Neuronal stem cell (in vitro differentiated cells): ENCODE measurements around the gene TAS2R60.
A peak's percentile ranks its signal among the peaks of the same experiment; 100 is the strongest.

Experiments
- DNase-seq: peaks from one replicate; pipeline ENCODE4 v3.0.0-alpha.2; 2013; ENCODE audit warnings: low spot score
- H2AFZ ChIP-seq: one replicate; pipeline ENCODE4 v1.6.1; 2013; ENCODE audit warnings: mild to moderate bottlenecking, low read length, inconsistent platforms
- H2AK5ac ChIP-seq: 2 replicates; pipeline ENCODE4 v1.6.1; 2013; ENCODE audit warnings: low read depth, mild to moderate bottlenecking, inconsistent platforms, low read length, moderate library complexity, mixed read lengths
- H2BK120ac ChIP-seq: 2 replicates; pipeline ENCODE4 v1.6.1; 2013; ENCODE audit warnings: low read depth, mild to moderate bottlenecking, inconsistent platforms, low read length, moderate library complexity, mixed read lengths
- H2BK12ac ChIP-seq: one replicate; pipeline ENCODE4 v1.6.1; 2013; ENCODE audit warnings: low read length, inconsistent platforms
- H2BK15ac ChIP-seq: 2 replicates; pipeline ENCODE4 v1.6.1; 2013; ENCODE audit warnings: mild to moderate bottlenecking, low read length, inconsistent platforms, mixed read lengths
- H2BK5ac ChIP-seq: one replicate; pipeline ENCODE4 v1.6.1; 2013; ENCODE audit warnings: inconsistent platforms, mild to moderate bottlenecking, low read length, moderate library complexity
- H3K14ac ChIP-seq: one replicate; pipeline ENCODE4 v1.6.1; 2013; ENCODE audit warnings: low read length, inconsistent platforms
- H3K18ac ChIP-seq: 2 replicates; pipeline ENCODE4 v1.6.1; 2013; ENCODE audit warnings: low read length, inconsistent platforms
- H3K23ac ChIP-seq: 2 replicates; pipeline ENCODE4 v1.6.1; 2013; ENCODE audit warnings: low read depth, mild to moderate bottlenecking, mixed read lengths, low read length, inconsistent platforms; ENCODE audit not compliant: poor library complexity
- H3K27ac ChIP-seq: replicated peaks from 3 replicates; pipeline ENCODE4 v1.5.1; 2013; ENCODE audit warnings: low read length, inconsistent platforms
- H3K27me3 ChIP-seq, 3 experiments: 2 replicates each; pipeline ENCODE4 v1.6.1; 2013; ENCODE audit warnings: low read length in 3 of 3, mild to moderate bottlenecking in 2 of 3, inconsistent platforms in 1 of 3, low read depth in 1 of 3, mixed read lengths in 1 of 3, moderate library complexity in 1 of 3; ENCODE audit not compliant: control insufficient read depth in 3 of 3, insufficient read depth in 3 of 3
- H3K36me3 ChIP-seq, 2 donors: replicated peaks in 1 of 2; 2 replicates each; pipeline ENCODE4 v1.6.1; 2013; ENCODE audit warnings: low read length in 2 of 2; ENCODE audit not compliant: control insufficient read depth in 2 of 2, insufficient read depth in 2 of 2
- H3K4ac ChIP-seq: 2 replicates; pipeline ENCODE4 v1.6.1; 2013; ENCODE audit warnings: inconsistent platforms, mild to moderate bottlenecking, low read length, moderate library complexity
- H3K4me1 ChIP-seq, 2 donors: 1 replicate in 1 of 2; 2 replicates in 1 of 2; pipeline ENCODE4 v1.6.1; 2013; ENCODE audit warnings: low read length in 2 of 2, low read depth in 1 of 2; ENCODE audit not compliant: control insufficient read depth in 2 of 2, insufficient read depth in 1 of 2
- H3K4me2 ChIP-seq: one replicate; pipeline ENCODE4 v1.6.1; 2013; ENCODE audit warnings: mild to moderate bottlenecking, low read length, inconsistent platforms; ENCODE audit not compliant: insufficient read depth, poor library complexity, severe bottlenecking
- H3K4me3 ChIP-seq, 2 donors: 2 replicates each; pipeline ENCODE4 v1.5.1; 2013; ENCODE audit warnings: low read length in 2 of 2, mild to moderate bottlenecking in 2 of 2, inconsistent platforms in 1 of 2, moderate library complexity in 1 of 2
- H3K79me1 ChIP-seq: one replicate; pipeline ENCODE4 v1.6.1; 2013; ENCODE audit warnings: low read depth, mild to moderate bottlenecking, inconsistent platforms, low read length, moderate library complexity
- H3K9ac ChIP-seq: one replicate; pipeline ENCODE4 v1.6.1; 2013; ENCODE audit warnings: mild to moderate bottlenecking, low read depth, low read length, inconsistent platforms; ENCODE audit not compliant: poor library complexity
- H3K9me3 ChIP-seq, 2 donors: replicated peaks in 1 of 2; 2 replicates each; pipeline versions ENCODE3 to v1.6.1; 2013; ENCODE audit warnings: low read length in 2 of 2, mild to moderate bottlenecking in 2 of 2, inconsistent platforms in 1 of 2, low read depth in 1 of 2, mixed read lengths in 1 of 2, moderate library complexity in 1 of 2; ENCODE audit not compliant: control insufficient read depth in 2 of 2, insufficient read depth in 1 of 2
- H4K8ac ChIP-seq: one replicate; pipeline ENCODE4 v1.6.1; 2013; ENCODE audit warnings: low read depth, mild to moderate bottlenecking, inconsistent platforms, low read length, moderate library complexity
- H4K91ac ChIP-seq: one replicate; pipeline ENCODE4 v1.6.1; 2013; ENCODE audit warnings: low read length, low read depth, mild to moderate bottlenecking, inconsistent platforms; ENCODE audit not compliant: poor library complexity
- WGBS, 2 donors: extraction: QIAGEN DNeasy Blood & Tissue Kit; methylation state at CpG; one replicate each; pipeline ENCODE4 v1.1.7; 2013; ENCODE audit warnings: missing lambda C conversion rate in 2 of 2, mixed read lengths in 1 of 2; ENCODE audit not compliant: insufficient read length in 2 of 2, insufficient replicate concordance in 1 of 2; ENCODE audit errors: extremely low coverage in 2 of 2; 5-methylcytosine and 5-hydroxymethylcytosine counted together

Gene TAS2R60

GRCh38 chr7:143487061-143487460 is 43.8 kb downstream of the TAS2R60 start:
- no peaks in the 10 kb centered on the region for H3K9me3 ChIP-seq
- no peak overlapping the region for H4K91ac ChIP-seq
- no peak overlapping the region for H2BK15ac ChIP-seq
- WGBS, 2 donors, result no CpG with 5 or more reads among the region's 2 CpGs
- no peak for DNase-seq
- no peak overlapping the region for H2AK5ac ChIP-seq
- no peak overlapping the region for H2BK12ac ChIP-seq
- no peak overlapping the region for H4K8ac ChIP-seq
- no peak overlapping the region for H2BK5ac ChIP-seq
- H3K27ac ChIP-seq, result no peak overlapping the region
- no peak overlapping the region for H3K18ac ChIP-seq
- no peak overlapping the region for H3K14ac ChIP-seq
- no peak overlapping the region for H3K9ac ChIP-seq
- no peaks in the 10 kb centered on the region for H3K4me1 ChIP-seq
- H3K27me3 ChIP-seq, result no peaks in the 10 kb centered on the region
- no peak overlapping the region for H2BK120ac ChIP-seq
- H3K4me3 ChIP-seq, result no peak overlapping the region
- no peak overlapping the region for H3K4ac ChIP-seq
- no peak overlapping the region for H3K4me2 ChIP-seq
- H3K79me1 ChIP-seq, result no peaks in the 10 kb centered on the region
- H3K23ac ChIP-seq, result no peak overlapping the region
- no peaks in the 10 kb centered on the region for H3K36me3 ChIP-seq
- no peak overlapping the region for H2AFZ ChIP-seq

DNA sequence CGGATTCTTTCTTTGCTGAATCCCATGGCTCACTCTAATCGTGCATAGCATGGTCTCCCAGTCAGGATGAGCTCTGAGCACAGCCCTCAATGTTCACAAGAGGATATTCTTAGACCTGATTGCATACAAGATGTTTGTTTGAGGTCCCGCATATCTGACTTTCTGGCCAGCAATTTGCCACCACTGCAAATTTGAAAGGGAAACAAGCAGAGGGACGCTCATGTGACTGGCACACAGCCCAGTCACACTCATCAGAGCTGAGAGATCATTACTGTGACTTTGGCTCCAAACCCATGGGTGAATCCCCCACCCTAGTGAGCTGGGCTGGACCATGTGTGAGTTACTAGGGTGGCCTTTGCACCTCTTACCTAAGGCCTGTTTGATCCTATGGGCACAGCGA is 44.3 kb downstream of the TAS2R60 start:
- peak overlapping the region; percentile 48 for H3K23ac ChIP-seq
- no peak for DNase-seq
- H2BK15ac ChIP-seq, result no peak overlapping the region
- H2AFZ ChIP-seq, result no peak overlapping the region
- H2BK120ac ChIP-seq, result no peak overlapping the region
- no peaks in the 10 kb centered on the region for H3K36me3 ChIP-seq
- no peak overlapping the region for H2BK5ac ChIP-seq
- H2AK5ac ChIP-seq, result no peak overlapping the region
- H3K4me1 ChIP-seq, result no peaks in the 10 kb centered on the region
- no peak overlapping the region for H3K4me3 ChIP-seq
- H3K27me3 ChIP-seq, result no peaks in the 10 kb centered on the region
- no peak overlapping the region for H3K27ac ChIP-seq
- no peak overlapping the region for H3K14ac ChIP-seq
- no peak overlapping the region for H3K4ac ChIP-seq
- no peak overlapping the region for H2BK12ac ChIP-seq
- H3K79me1 ChIP-seq, result no peaks in the 10 kb centered on the region
- no peak overlapping the region for H4K91ac ChIP-seq
- H4K8ac ChIP-seq, result no peak overlapping the region
- peak overlapping the region; percentile 61 for H3K18ac ChIP-seq
- no CpG with 5 or more reads among the region's 5 CpGs for WGBS, 2 donors
- H3K9me3 ChIP-seq, result no peaks in the 10 kb centered on the region
- H3K9ac ChIP-seq, result no peak overlapping the region
- H3K4me2 ChIP-seq, result no peak overlapping the region

GRCh38 chr7:143490717-143491306 is 47.6 kb downstream of the TAS2R60 start:
- Histone ChIP-seq H3K9me3 (no peaks in the 10 kb centered on the region), H4K8ac (no peak overlapping the region), H3K14ac (no peak overlapping the region), H3K23ac (no peak overlapping the region), H2BK5ac (no peak overlapping the region), H2BK120ac (no peak overlapping the region), H2BK12ac (no peak overlapping the region), H3K18ac (no peak overlapping the region), H2AFZ (no peak overlapping the region), H3K4me1 (no peaks in the 10 kb centered on the region), H2AK5ac (no peak overlapping the region), H3K9ac (no peak overlapping the region), H3K4me2 (no peak overlapping the region), H2BK15ac (no peak overlapping the region), H3K27me3 (no peaks in the 10 kb centered on the region), H3K36me3 (no peaks in the 10 kb centered on the region), H3K79me1 (no peaks in the 10 kb centered on the region), H3K4ac (no peak overlapping the region), H3K4me3 (no peak overlapping the region), H3K27ac (no peak overlapping the region), H4K91ac (no peak overlapping the region)
- DNase-seq, result no peak
- no CpG with 5 or more reads among the region's 1 CpG for WGBS, 2 donors

DNA sequence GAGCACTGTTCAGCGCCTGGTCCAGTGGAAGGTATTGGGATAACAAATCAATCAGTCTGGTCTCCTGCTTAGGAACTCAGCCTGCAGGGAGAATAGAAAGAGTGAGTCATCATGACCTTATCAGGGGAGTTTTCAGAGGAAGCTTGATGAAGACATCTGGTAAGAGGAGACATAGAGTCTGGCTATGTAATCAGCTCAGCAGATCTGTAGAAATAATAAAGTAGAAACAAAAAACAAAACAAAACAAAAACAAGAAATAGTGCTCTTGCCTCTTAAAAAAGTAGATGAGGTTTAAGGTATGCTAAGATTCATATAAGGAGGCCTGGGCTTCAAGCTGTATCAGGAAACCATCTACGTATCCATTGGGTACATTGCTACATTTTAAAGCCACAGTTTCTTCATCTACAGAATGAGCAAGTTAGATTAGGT is 48.8 kb downstream of the TAS2R60 start:
- H2BK5ac ChIP-seq, result no peak overlapping the region
- H3K4me1 ChIP-seq, result no peaks in the 10 kb centered on the region
- no peak overlapping the region for H2BK15ac ChIP-seq
- H2AFZ ChIP-seq, result no peak overlapping the region
- H3K36me3 ChIP-seq, result no peaks in the 10 kb centered on the region
- H3K18ac ChIP-seq, result no peak overlapping the region
- H3K9me3 ChIP-seq, result no peaks in the 10 kb centered on the region
- H2BK12ac ChIP-seq, result no peak overlapping the region
- H3K27ac ChIP-seq, result no peak overlapping the region
- no CpG with 5 or more reads among the region's 2 CpGs for WGBS, 2 donors
- no peak overlapping the region for H4K8ac ChIP-seq
- no peak overlapping the region for H3K4me2 ChIP-seq
- no peak overlapping the region for H3K23ac ChIP-seq
- no peaks in the 10 kb centered on the region for H3K27me3 ChIP-seq
- no peak overlapping the region for H3K9ac ChIP-seq
- H3K79me1 ChIP-seq, result no peaks in the 10 kb centered on the region
- no peak overlapping the region for H4K91ac ChIP-seq
- no peak overlapping the region for H3K4me3 ChIP-seq
- DNase-seq, result no peak
- no peak overlapping the region for H2AK5ac ChIP-seq
- no peak overlapping the region for H3K14ac ChIP-seq
- H2BK120ac ChIP-seq, result no peak overlapping the region
- H3K4ac ChIP-seq, result no peak overlapping the region
